ENCODE results near the gene ALKBH5. TPM values are rescaled to one million over a fixed set of nuclear protein-coding genes. Genes with fewer than 3 reads are reported as not detected.
A peak's percentile ranks its signal among the peaks of the same experiment; 100 is the strongest.

Gene ALKBH5
- total RNA-seq, 1 donor from 2014 or later, result 99.1 TPM

DNA sequence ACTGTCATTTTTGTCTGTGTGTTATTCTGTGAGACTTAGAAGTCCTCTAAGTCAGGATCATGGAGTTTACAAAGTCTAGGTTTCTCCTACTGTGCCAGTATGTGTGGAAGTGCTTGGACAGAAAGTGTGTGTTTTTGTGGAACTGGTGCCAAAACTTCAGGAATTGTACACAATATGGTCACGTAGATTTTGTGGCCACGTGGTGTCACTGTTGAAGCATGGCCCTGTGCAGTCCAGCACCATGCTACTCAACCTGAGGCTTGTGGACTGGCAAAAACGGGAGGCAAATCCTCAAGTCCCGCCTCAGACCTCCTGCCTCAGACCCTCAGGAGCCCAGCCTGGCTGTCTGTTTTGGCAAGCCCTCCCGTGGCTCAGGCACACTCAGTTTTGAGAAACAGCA lies 16.7 kb upstream of the ALKBH5 start:
- H3K4me1 ChIP-seq, result no peaks in the 10 kb centered on the region
- no peak overlapping the region for H3K4me3 ChIP-seq
- intact Hi-C loops (cut with DNase I), result no loop called here
- no peak overlapping the region for H3K27ac ChIP-seq
- H3K9me3 ChIP-seq, result no peaks in the 10 kb centered on the region
- ATAC-seq (peak; percentile 48), DNase-seq (no peak)
- H3K36me3 ChIP-seq, result no peaks in the 10 kb centered on the region
- no peaks in the 10 kb centered on the region for H3K27me3 ChIP-seq
- TF ChIP-seq CTCF (IDR thresholded peaks at IDR 0.05), result no peak

- Histone ChIP-seq H3K4me1 (no peaks in the 10 kb centered on the region), H3K27ac (no peak overlapping the region), H3K27me3 (no peaks in the 10 kb centered on the region), H3K36me3 (no peaks in the 10 kb centered on the region), H3K9me3 (no peaks in the 10 kb centered on the region), H3K4me3 (no peak overlapping the region)
- ATAC-seq (no peak), DNase-seq (no peak)
- intact Hi-C loops (cut with DNase I), result no loop called here
- no peak for TF ChIP-seq CTCF (IDR thresholded peaks at IDR 0.05)
These were observed 16.2 kb upstream of the ALKBH5 start for GRCh38 chr17:18167421-18167820.

- DNase-seq, result no peak
- ATAC-seq, result no peak
- H3K4me3 ChIP-seq, result no peak overlapping the region
- TF ChIP-seq CTCF (IDR thresholded peaks at IDR 0.05), result no peak
- H3K27me3 ChIP-seq, result no peaks in the 10 kb centered on the region
- H3K27ac ChIP-seq, result peak overlapping the region; percentile 55
- no peaks in the 10 kb centered on the region for H3K36me3 ChIP-seq
- intact Hi-C loops (cut with DNase I), result no loop called here
- H3K9me3 ChIP-seq, result no peaks in the 10 kb centered on the region
- H3K4me1 ChIP-seq, result peaks cover 6% of the 10 kb centered on the region
These were observed 10.9 kb upstream of the ALKBH5 start for GRCh38 chr17:18172531-18173278.

DNA sequence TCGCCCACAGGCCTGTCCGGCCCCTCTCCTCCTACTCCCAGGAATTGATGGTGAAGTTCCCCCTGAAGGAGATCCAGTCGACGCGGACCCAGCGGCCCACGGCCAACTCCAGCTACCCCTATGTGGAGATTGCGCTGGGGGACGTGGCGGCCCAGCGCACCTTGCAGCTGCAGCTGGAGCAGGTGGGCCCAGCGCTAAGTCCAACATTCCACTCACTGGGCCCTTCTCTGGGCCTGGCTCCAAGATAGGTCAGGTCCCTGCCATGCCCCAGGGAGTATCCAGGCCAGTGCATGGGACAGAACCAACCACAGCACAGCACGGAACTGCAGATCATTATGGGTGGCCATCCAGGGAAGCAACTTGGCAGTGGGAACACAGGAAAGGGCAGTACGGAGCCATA lies 9.9 kb upstream of the ALKBH5 start:
- no peak for TF ChIP-seq CTCF (IDR thresholded peaks at IDR 0.05)
- Histone ChIP-seq H3K9me3 (no peaks in the 10 kb centered on the region), H3K36me3 (no peaks in the 10 kb centered on the region), H3K4me3 (no peak overlapping the region), H3K27me3 (no peaks in the 10 kb centered on the region), H3K4me1 (peaks cover 6% of the 10 kb centered on the region), H3K27ac (no peak overlapping the region)
- intact Hi-C loops (cut with DNase I), result no loop called here
- ATAC-seq (no peak), DNase-seq (no peak)

DNA sequence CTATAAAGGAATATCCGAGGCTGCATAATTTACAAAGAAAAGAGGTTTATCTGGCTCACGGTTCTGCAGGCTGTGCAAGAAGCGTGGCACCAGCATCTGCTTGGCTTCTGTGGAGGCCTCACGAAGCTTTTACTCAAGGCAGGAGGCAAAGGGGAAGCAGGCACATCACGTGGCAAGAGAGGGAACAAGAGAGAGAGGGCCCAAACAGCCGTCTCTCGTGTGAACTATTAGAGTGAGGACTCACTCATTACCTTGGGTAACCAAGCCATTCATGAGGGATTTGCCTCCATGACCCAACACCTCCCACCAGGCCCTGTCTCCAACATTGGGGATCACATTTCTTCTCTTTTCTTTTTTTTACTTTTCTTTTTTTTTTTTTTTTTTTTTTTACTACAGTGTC lies 7.5 kb upstream of the ALKBH5 start:
- TF ChIP-seq CTCF (IDR thresholded peaks at IDR 0.05), result no peak
- no peaks in the 10 kb centered on the region for H3K9me3 ChIP-seq
- no peaks in the 10 kb centered on the region for H3K27me3 ChIP-seq
- intact Hi-C loops (cut with DNase I), result no loop called here
- no peaks in the 10 kb centered on the region for H3K36me3 ChIP-seq
- ATAC-seq, result peak; percentile 76
- H3K4me3 ChIP-seq, result no peak overlapping the region
- H3K27ac ChIP-seq, result no peak overlapping the region
- no peak for DNase-seq
- peaks cover 6% of the 10 kb centered on the region for H3K4me1 ChIP-seq

GRCh38 chr17:18177133-18177532 lies 6.5 kb upstream of the ALKBH5 start:
- Histone ChIP-seq H3K27ac (no peak overlapping the region), H3K4me1 (peaks cover 10% of the 10 kb centered on the region), H3K9me3 (no peaks in the 10 kb centered on the region), H3K36me3 (no peaks in the 10 kb centered on the region), H3K4me3 (no peak overlapping the region), H3K27me3 (no peaks in the 10 kb centered on the region)
- DNase-seq, result no peak
- TF ChIP-seq CTCF (IDR thresholded peaks at IDR 0.05), result no peak
- intact Hi-C loops (cut with DNase I), result no loop called here
- no peak for ATAC-seq
